ENCODE results near the gene VAMP8. TPM values are rescaled to one million over a fixed set of nuclear protein-coding genes. Genes with fewer than 3 reads are reported as not detected.

The VAMP8 gene
- polyA plus RNA-seq, 3 donors, result 260 to 761 (median 623) TPM

DNA sequence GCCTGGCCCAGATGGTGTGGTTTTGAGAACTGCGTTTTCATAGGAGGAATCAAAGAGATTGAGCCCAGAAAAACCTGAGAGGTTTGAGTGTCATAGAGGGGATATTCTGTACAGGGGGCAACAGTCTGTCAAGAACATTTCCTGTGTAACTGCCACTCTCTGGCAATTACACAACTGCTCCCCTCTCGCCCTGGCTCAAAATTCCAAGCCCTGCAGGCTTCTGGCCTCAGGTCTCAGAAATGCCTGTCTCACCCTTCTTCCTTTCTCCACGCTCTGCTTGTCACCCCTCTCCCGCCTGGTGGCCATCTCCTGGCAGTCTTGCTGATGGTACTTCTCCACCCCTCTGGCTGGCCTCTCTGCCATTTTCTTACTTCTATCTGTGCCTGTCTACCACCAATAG, 10.8 kb downstream of the VAMP8 start:
- Histone ChIP-seq H3K27ac (ENCODE audit: low read depth in 1 of 2, low read length in 2 of 2) (peak overlapping the region; percentile 69 to 74), H3K4me3 (replicated peaks in 1 of 3; ENCODE audit: low read depth in 2 of 3, low read length in 3 of 3) (peak overlapping the region in 1 of 3 experiments; percentile 61), H4K20me1 (ENCODE audit: insufficient read depth, low read length) (no peaks in the 10 kb centered on the region), H3K4me2 (replicated peaks; ENCODE audit: extremely low read depth, low read length, poor library complexity, severe bottlenecking) (peak overlapping the region; percentile 69), H3K27me3 (ENCODE audit: control insufficient read depth in 2 of 2, insufficient read depth in 2 of 2, low read length in 2 of 2) (no peaks in the 10 kb centered on the region), H3K9me3 (replicated peaks in 1 of 2; ENCODE audit: control insufficient read depth in 1 of 2, insufficient read depth in 1 of 2, low read length in 2 of 2) (no peaks in the 10 kb centered on the region), H2AFZ (ENCODE audit: insufficient read depth, low read depth, low read length, poor library complexity, severe bottlenecking) (no peak overlapping the region), H3K36me3 (replicated peaks in 1 of 2; ENCODE audit: control insufficient read depth in 1 of 2, insufficient read depth in 2 of 2, low read length in 2 of 2) (peaks cover 0 to 4% of the 10 kb centered on the region in 2 donors), H3K9ac (ENCODE audit: insufficient read depth, low read length, poor library complexity, severe bottlenecking) (peak overlapping the region; percentile 15), H3K4me1 (ENCODE audit: control insufficient read depth in 1 of 2, insufficient read depth in 2 of 2, low read length in 2 of 2) (peaks cover 88 to 91% of the 10 kb centered on the region in 2 donors), H3K79me2 (ENCODE audit: insufficient read depth, low read length) (peaks cover 60% of the 10 kb centered on the region)
- H3K9me3 Mint-ChIP-seq, result no peaks in the 10 kb centered on the region
- H3K36me3 Mint-ChIP-seq, result peaks cover 13 to 19% of the 10 kb centered on the region in 2 donors
- TF ChIP-seq, protein P1, sequence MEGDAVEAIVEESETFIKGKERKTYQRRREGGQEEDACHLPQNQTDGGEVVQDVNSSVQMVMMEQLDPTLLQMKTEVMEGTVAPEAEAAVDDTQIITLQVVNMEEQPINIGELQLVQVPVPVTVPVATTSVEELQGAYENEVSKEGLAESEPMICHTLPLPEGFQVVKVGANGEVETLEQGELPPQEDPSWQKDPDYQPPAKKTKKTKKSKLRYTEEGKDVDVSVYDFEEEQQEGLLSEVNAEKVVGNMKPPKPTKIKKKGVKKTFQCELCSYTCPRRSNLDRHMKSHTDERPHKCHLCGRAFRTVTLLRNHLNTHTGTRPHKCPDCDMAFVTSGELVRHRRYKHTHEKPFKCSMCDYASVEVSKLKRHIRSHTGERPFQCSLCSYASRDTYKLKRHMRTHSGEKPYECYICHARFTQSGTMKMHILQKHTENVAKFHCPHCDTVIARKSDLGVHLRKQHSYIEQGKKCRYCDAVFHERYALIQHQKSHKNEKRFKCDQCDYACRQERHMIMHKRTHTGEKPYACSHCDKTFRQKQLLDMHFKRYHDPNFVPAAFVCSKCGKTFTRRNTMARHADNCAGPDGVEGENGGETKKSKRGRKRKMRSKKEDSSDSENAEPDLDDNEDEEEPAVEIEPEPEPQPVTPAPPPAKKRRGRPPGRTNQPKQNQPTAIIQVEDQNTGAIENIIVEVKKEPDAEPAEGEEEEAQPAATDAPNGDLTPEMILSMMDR (IDR thresholded peaks at IDR 0.05), result no peak
- H3K4me3 Mint-ChIP-seq, result peak overlapping the region; percentile 28 to 73
- peaks cover 0 to 2% (median 0%) of the 10 kb centered on the region in 3 donors for H3K27me3 Mint-ChIP-seq (ENCODE audit: low read depth in 3 of 3)
- peak overlapping the region; percentile 85 to 95 (median 91) for H3K27ac Mint-ChIP-seq
- intact Hi-C loops (cut with micrococcal nuclease), result loop anchor here in 1 of 2 donors (5.0 kb wide), 1 partner anchor 114 kb away; no protein-coding TSS in a partner anchor
- WGBS (ENCODE audit: insufficient coverage), result 0% methylated on average over 4 of the region's 4 CpGs
- peaks cover 87% of the 10 kb centered on the region for H3K4me1 Mint-ChIP-seq
- no peak for DNase-seq

DNA sequence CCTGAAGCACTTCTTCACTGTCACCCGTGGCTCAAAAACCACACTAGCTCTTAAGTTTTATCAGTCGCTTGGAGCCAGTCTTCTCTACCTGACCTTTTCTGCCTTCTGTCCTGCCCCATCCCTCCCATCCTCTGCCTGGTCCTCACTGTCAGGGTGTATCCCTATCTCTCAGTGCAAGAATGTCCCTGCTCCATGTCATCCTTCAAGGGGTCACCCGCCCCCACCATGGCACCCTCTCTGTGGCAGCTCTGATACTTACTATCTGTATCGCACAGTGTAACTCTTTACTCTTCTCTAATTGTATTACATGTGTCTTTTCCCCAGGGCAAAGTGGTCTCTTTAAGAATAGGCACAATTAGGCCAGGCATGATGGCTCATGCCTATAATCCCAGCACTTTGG, 11.3 kb downstream of the VAMP8 start:
- Histone ChIP-seq H2AFZ (ENCODE audit: insufficient read depth, low read depth, low read length, poor library complexity, severe bottlenecking) (no peak overlapping the region), H3K36me3 (replicated peaks in 1 of 2; ENCODE audit: control insufficient read depth in 1 of 2, insufficient read depth in 2 of 2, low read length in 2 of 2) (peaks cover 0 to 6% of the 10 kb centered on the region in 2 donors), H3K9me3 (replicated peaks in 1 of 2; ENCODE audit: control insufficient read depth in 1 of 2, insufficient read depth in 1 of 2, low read length in 2 of 2) (no peaks in the 10 kb centered on the region), H3K4me2 (replicated peaks; ENCODE audit: extremely low read depth, low read length, poor library complexity, severe bottlenecking) (peak overlapping the region; percentile 69), H3K4me3 (replicated peaks in 1 of 3; ENCODE audit: low read depth in 2 of 3, low read length in 3 of 3) (peak overlapping the region in 1 of 3 experiments; percentile 61), H3K4me1 (ENCODE audit: control insufficient read depth in 1 of 2, insufficient read depth in 2 of 2, low read length in 2 of 2) (peaks cover 84 to 87% of the 10 kb centered on the region in 2 donors), H3K79me2 (ENCODE audit: insufficient read depth, low read length) (peaks cover 63% of the 10 kb centered on the region), H3K27me3 (ENCODE audit: control insufficient read depth in 2 of 2, insufficient read depth in 2 of 2, low read length in 2 of 2) (no peaks in the 10 kb centered on the region), H3K9ac (ENCODE audit: insufficient read depth, low read length, poor library complexity, severe bottlenecking) (no peak overlapping the region), H4K20me1 (ENCODE audit: insufficient read depth, low read length) (no peaks in the 10 kb centered on the region), H3K27ac (ENCODE audit: low read depth in 1 of 2, low read length in 2 of 2) (peak overlapping the region; percentile 69 to 74)
- Mint-ChIP-seq H3K27me3 (ENCODE audit: low read depth in 3 of 3) (peaks cover 0 to 2% (median 0%) of the 10 kb centered on the region in 3 donors), H3K4me3 (peak overlapping the region in 1 of 2 donors; percentile 73), H3K9me3 (no peaks in the 10 kb centered on the region), H3K4me1 (peaks cover 83% of the 10 kb centered on the region), H3K27ac (peak overlapping the region; percentile 85 to 95 (median 91)), H3K36me3 (peaks cover 13 to 18% of the 10 kb centered on the region in 2 donors)
- intact Hi-C loops (cut with micrococcal nuclease), result loop anchor here in 1 of 2 donors (5.0 kb wide), 1 partner anchor 114 kb away; no protein-coding TSS in a partner anchor
- 27% methylated on average over 2 of the region's 4 CpGs for WGBS (ENCODE audit: insufficient coverage)
- no peak for DNase-seq
- TF ChIP-seq, protein P1 (IDR thresholded peaks at IDR 0.05), result no peak

All from CD14-positive monocyte (primary cell).